ENCODE results near the gene CAMK2D. TPM values are rescaled to one million over a fixed set of nuclear protein-coding genes. Genes with fewer than 3 reads are reported as not detected.

CAMK2D gene
- total RNA-seq, 1 experiment from 2014 or later, result 9.0 TPM

GRCh38 chr4:113579360-113579759 lies 182.2 kb downstream of the CAMK2D start:
- Mint-ChIP-seq H3K4me3 (no peak overlapping the region), H3K27me3 (ENCODE audit: low read depth) (no peaks in the 10 kb centered on the region), H3K27ac (no peak overlapping the region), H3K36me3 (ENCODE audit: insufficient read depth in 1 of 3, low read depth in 3 of 3) (peaks cover 0 to 2% (median 0%) of the 10 kb centered on the region in 3 experiments; a peak in 1 of 7 replicates), H3K9me3 (no peaks in the 10 kb centered on the region), H3K4me1 (peaks cover 13 to 15% of the 10 kb centered on the region in 2 experiments)
- Histone ChIP-seq H3K23me2 (ENCODE audit: insufficient read length, low read depth, low read length, poor library complexity, severe bottlenecking) (no peaks in the 10 kb centered on the region), H3K27me3 (ENCODE audit: insufficient read depth, low read length) (no peaks in the 10 kb centered on the region), H3K56ac (ENCODE audit: insufficient read length, low read depth, low read length) (no peak overlapping the region), H3K4me1 (ENCODE audit: insufficient read depth, low read length) (peaks cover 4% of the 10 kb centered on the region; the same call in 1 of the 2 replicates), H3K27ac (ENCODE audit: insufficient read length, low read depth, low read length) (no peak overlapping the region), H3K9me3 (ENCODE audit: control insufficient read depth, low read depth, low read length) (no peaks in the 10 kb centered on the region), H3T11ph (ENCODE audit: low read length) (no peak overlapping the region), H3K4me2 (ENCODE audit: insufficient read depth, insufficient read length, low read length) (no peak overlapping the region), H2BK15ac (ENCODE audit: low read depth, low read length) (no peak overlapping the region), H2BK120ac (ENCODE audit: low read depth, low read length, poor library complexity, severe bottlenecking) (no peak overlapping the region), H3K14ac (ENCODE audit: insufficient read depth, low read length) (no peak overlapping the region), H3K18ac (ENCODE audit: insufficient read length, low read depth, low read length) (no peak overlapping the region), H4K20me1 (ENCODE audit: control insufficient read depth, insufficient read depth, insufficient read length) (no peaks in the 10 kb centered on the region), H2BK20ac (ENCODE audit: low read depth, low read length, poor library complexity, severe bottlenecking) (no peak overlapping the region), H3K79me1 (ENCODE audit: insufficient read depth, low read depth, low read length, poor library complexity, severe bottlenecking) (no peaks in the 10 kb centered on the region), H3K4ac (ENCODE audit: low read depth, low read length) (no peak overlapping the region), H2AFZ (ENCODE audit: low read length) (no peak overlapping the region), H4K5ac (ENCODE audit: insufficient read length, low read depth, low read length) (no peak overlapping the region), H4K8ac (replicated peaks; ENCODE audit: insufficient read length, low read depth, low read length) (no peak overlapping the region), H4K91ac (ENCODE audit: insufficient read length, low read depth, low read length) (no peak overlapping the region), H3K9ac (ENCODE audit: extremely low read depth, insufficient read length, low read length) (no peak overlapping the region), H3K23ac (ENCODE audit: insufficient read length, low read depth, low read length) (no peak overlapping the region), H2BK12ac (ENCODE audit: insufficient read length, low read depth, low read length) (no peak overlapping the region), H3K79me2 (ENCODE audit: insufficient read depth, low read length) (no peaks in the 10 kb centered on the region), H2AK5ac (ENCODE audit: insufficient read length, low read length) (no peak overlapping the region), H2BK5ac (ENCODE audit: insufficient read length, low read length) (no peak overlapping the region)
- TF ChIP-seq CTCF (conservative IDR thresholded peaks at IDR 0.05), result no peak
- no peak for DNase-seq
- WGBS (ENCODE audit: extremely low coverage, insufficient read length, low lambda C conversion rate), result no CpG with 5 or more reads among the region's 1 CpG
